Gastroesophageal sphincter (tissue), 4 donors: ENCODE results near the gene UBXN4. TPM values are rescaled to one million over a fixed set of nuclear protein-coding genes. Genes with fewer than 3 reads are reported as not detected.

Experiments
- ATAC-seq: fragments of 150-250 bp; one replicate; pipeline ENCODE4 v1.9.1; 2016; ENCODE audit warnings: mild to moderate bottlenecking, moderate library complexity
- H3K27ac ChIP-seq, 4 donors: fragments of 200-600 bp; sonication (generic) in 3 of 4; 1 replicate in 3 of 4; 2 replicates in 1 of 4; pipeline ENCODE4 v1.5.1; 2016 to 2019
- H3K27me3 ChIP-seq: fragments of 200-600 bp; sonication (generic); one replicate; pipeline ENCODE4 v1.5.1; 2019
- H3K36me3 ChIP-seq, 2 donors: fragments of 200-600 bp; sonication (generic); one replicate each; pipeline ENCODE4 v1.5.1; 2019; ENCODE audit warnings: control low read depth in 1 of 2
- H3K4me1 ChIP-seq, 3 donors: fragments of 200-600 bp; sonication (generic); 1 replicate in 2 of 3; 2 replicates in 1 of 3; pipeline ENCODE4 v1.5.1; 2016 to 2019; ENCODE audit warnings: control low read depth in 2 of 3
- H3K4me3 ChIP-seq, 2 donors: fragments of 200-600 bp; sonication (generic); one replicate each; pipeline ENCODE4 v1.5.1; 2019; ENCODE audit warnings: mild to moderate bottlenecking in 1 of 2, moderate library complexity in 1 of 2
- H3K9me3 ChIP-seq, 3 donors: fragments of 200-600 bp; sonication (generic); one replicate each; pipeline ENCODE4 v1.5.1; 2017 to 2019; ENCODE audit warnings: control low read depth in 2 of 3
- CTCF ChIP-seq, 4 experiments: fragments of 200-600 bp in 2 of 4; fragments of 450-650 bp in 2 of 4; sonication (generic) in 1 of 4; IDR thresholded peaks; one replicate each; pipeline ENCODE4 v1.5.1; 2017 to 2019; ENCODE audit warnings: antibody characterized with exemption in 4 of 4, mild to moderate bottlenecking in 2 of 4, moderate library complexity in 2 of 4
- EP300 ChIP-seq: sonication (generic); formaldehyde crosslinking; IDR thresholded peaks from one replicate; pipeline ENCODE4 v1.6.1; 2017; ENCODE audit warnings: antibody characterized with exemption, mild to moderate bottlenecking
- POLR2A ChIP-seq, 2 donors: fragments of 450-650 bp; IDR thresholded peaks; one replicate each; pipeline ENCODE4 v1.6.1; 2017; ENCODE audit warnings: antibody characterized with exemption in 2 of 2, mild to moderate bottlenecking in 2 of 2, moderate library complexity in 1 of 2
- POLR2AphosphoS5 ChIP-seq: sonication (generic); formaldehyde crosslinking; IDR thresholded peaks from one replicate; pipeline ENCODE4 v1.6.1; 2017; ENCODE audit warnings: antibody characterized with exemption
- WGBS, 2 donors: methylation state at CpG; one replicate each; pipeline ENCODE4 v1.1.5; 2018; ENCODE audit warnings: low coverage in 1 of 2; 5-methylcytosine and 5-hydroxymethylcytosine counted together
- total RNA-seq, 4 donors: library from RNA; depleted of rRNA; stranded (reverse); fragments of >200 nt; gene quantifications; one replicate each; pipeline ENCODE4 v1.1.0, GENCODE V29; 2016

Gene UBXN4
- total RNA-seq, 4 donors from 2014 or later = 41.0 to 75.6 (median 59.9) TPM

- ATAC-seq = no peak
- Histone ChIP-seq H3K27ac (no peak overlapping the region), H3K27me3 (no peaks in the 10 kb centered on the region), H3K36me3 (no peaks in the 10 kb centered on the region), H3K4me3 (no peak overlapping the region), H3K4me1 (no peaks in the 10 kb centered on the region), H3K9me3 (no peaks in the 10 kb centered on the region)
- WGBS, 2 donors = 91% methylated on average over 5 of the region's 5 CpGs; no CpG with 5 or more reads in 1 of the 2 donors
- TF ChIP-seq EP300 = no peak
Measured at GRCh38 chr2:135732561-135732960, 9.1 kb upstream of the UBXN4 start.

- Histone ChIP-seq H3K4me1 (no peaks in the 10 kb centered on the region), H3K9me3 (no peaks in the 10 kb centered on the region), H3K36me3 (no peaks in the 10 kb centered on the region), H3K4me3 (no peak overlapping the region), H3K27me3 (no peaks in the 10 kb centered on the region), H3K27ac (no peak overlapping the region)
- WGBS, 2 donors = 89 to 100% methylated on average over 1 to 2 of the region's 2 CpGs
- no peak for ATAC-seq
- no peak for TF ChIP-seq POLR2A (IDR thresholded peaks at IDR 0.05)
- no peak for TF ChIP-seq EP300
- TF ChIP-seq POLR2AphosphoS5 = no peak
- no peak for TF ChIP-seq CTCF (IDR thresholded peaks at IDR 0.05)
Measured at GRCh38 chr2:135733045-135733444, 8.6 kb upstream of the UBXN4 start.

GRCh38 chr2:135736546-135736945 is 5.1 kb upstream of the UBXN4 start:
- 91 to 100% methylated on average over 2 to 5 of the region's 5 CpGs for WGBS, 2 donors
- ATAC-seq = no peak
- Histone ChIP-seq H3K4me1 (no peaks in the 10 kb centered on the region), H3K9me3 (no peaks in the 10 kb centered on the region), H3K4me3 (no peak overlapping the region), H3K27ac (no peak overlapping the region), H3K27me3 (no peaks in the 10 kb centered on the region), H3K36me3 (no peaks in the 10 kb centered on the region)
- TF ChIP-seq POLR2A (IDR thresholded peaks at IDR 0.05) (no peak), CTCF (IDR thresholded peaks at IDR 0.05) (no peak), EP300 (no peak), POLR2AphosphoS5 (no peak)

- Histone ChIP-seq H3K27ac (no peak overlapping the region), H3K27me3 (no peaks in the 10 kb centered on the region), H3K36me3 (no peaks in the 10 kb centered on the region), H3K4me3 (no peak overlapping the region), H3K4me1 (peaks cover 0 to 24% (median 6%) of the 10 kb centered on the region in 3 donors), H3K9me3 (no peaks in the 10 kb centered on the region)
- no peak for ATAC-seq
- 87 to 100% methylated on average over 2 to 3 of the region's 3 CpGs for WGBS, 2 donors
- no peak for TF ChIP-seq CTCF (IDR thresholded peaks at IDR 0.05)
- TF ChIP-seq EP300 = no peak
- TF ChIP-seq POLR2A (IDR thresholded peaks at IDR 0.05) = no peak
- no peak for TF ChIP-seq POLR2AphosphoS5
Measured at GRCh38 chr2:135740206-135740605, 1.4 kb upstream of the UBXN4 start.

- Histone ChIP-seq H3K36me3 (no peaks in the 10 kb centered on the region), H3K4me1 (peaks cover 0 to 33% (median 6%) of the 10 kb centered on the region in 3 donors), H3K9me3 (no peaks in the 10 kb centered on the region), H3K4me3 (peak overlapping the region in 1 of 2 donors; percentile 96), H3K27me3 (no peaks in the 10 kb centered on the region), H3K27ac (peak overlapping the region in 3 of 4 donors; percentile 98 to 100 (median 100))
- 84% methylated on average over 5 to 11 of the region's 11 CpGs for WGBS, 2 donors
- no peak for TF ChIP-seq CTCF (IDR thresholded peaks at IDR 0.05)
- TF ChIP-seq POLR2A (IDR thresholded peaks at IDR 0.05) = no peak
- no peak for TF ChIP-seq EP300
- TF ChIP-seq POLR2AphosphoS5 = no peak
- ATAC-seq = no peak
Measured at GRCh38 chr2:135741043-135741394, 636 bp upstream of the UBXN4 start.
